Measurements from ENCODE around the gene SLC29A3. TPM values are rescaled to one million over a fixed set of nuclear protein-coding genes. Genes with fewer than 3 reads are reported as not detected.

Gene SLC29A3
- total and polyA plus RNA-seq, 2 donors from 2014 or later, result 5.3 to 5.7 TPM

DNA sequence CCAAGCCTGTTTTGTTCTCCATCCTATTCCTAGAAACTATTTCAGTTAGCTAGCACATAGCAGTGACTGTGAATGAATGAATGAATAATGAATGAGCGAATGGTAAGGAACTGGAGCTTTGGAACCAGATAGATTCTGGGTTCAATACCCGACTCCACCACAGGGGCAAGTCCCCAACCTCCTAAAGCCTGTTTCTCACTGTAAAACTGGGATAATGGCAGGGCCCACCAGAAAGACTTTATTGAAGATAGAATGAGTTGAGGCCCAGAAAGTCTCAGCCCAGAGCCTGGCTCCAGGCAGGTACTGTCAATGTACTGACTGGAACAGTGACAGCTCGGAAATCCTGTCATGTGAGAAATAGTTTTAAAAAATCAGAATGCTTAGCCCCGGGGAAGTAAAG, 76.6 kb downstream of the SLC29A3 start:
- H3K36me3 ChIP-seq (ENCODE audit: control insufficient read depth in 2 of 3, insufficient read depth in 3 of 3, low read length in 3 of 3), result no peaks in the 10 kb centered on the region
- no peak overlapping the region for H3K4me3 ChIP-seq (ENCODE audit: low read length in 3 of 3)
- DNase-seq, result peak in 1 of 5 donors; percentile 14
- H3K27me3 ChIP-seq (ENCODE audit: control insufficient read depth, insufficient read depth, low read length), result peaks cover 19% of the 10 kb centered on the region
- intact Hi-C loops (cut with DNase I), result no loop called here
- FAIRE-seq, result no peak
- peaks cover 0 to 6% (median 0%) of the 10 kb centered on the region in 3 donors for H3K4me1 ChIP-seq (ENCODE audit: control insufficient read depth in 2 of 3, insufficient read depth in 2 of 3, low read depth in 1 of 3, low read length in 3 of 3)
- no peak overlapping the region for H3K9ac ChIP-seq (ENCODE audit: low read length in 3 of 3)
- H3K9me3 ChIP-seq (ENCODE audit: control insufficient read depth in 2 of 3, insufficient read depth in 1 of 3, low read length in 3 of 3), result no peaks in the 10 kb centered on the region
- TF ChIP-seq, protein P1, sequence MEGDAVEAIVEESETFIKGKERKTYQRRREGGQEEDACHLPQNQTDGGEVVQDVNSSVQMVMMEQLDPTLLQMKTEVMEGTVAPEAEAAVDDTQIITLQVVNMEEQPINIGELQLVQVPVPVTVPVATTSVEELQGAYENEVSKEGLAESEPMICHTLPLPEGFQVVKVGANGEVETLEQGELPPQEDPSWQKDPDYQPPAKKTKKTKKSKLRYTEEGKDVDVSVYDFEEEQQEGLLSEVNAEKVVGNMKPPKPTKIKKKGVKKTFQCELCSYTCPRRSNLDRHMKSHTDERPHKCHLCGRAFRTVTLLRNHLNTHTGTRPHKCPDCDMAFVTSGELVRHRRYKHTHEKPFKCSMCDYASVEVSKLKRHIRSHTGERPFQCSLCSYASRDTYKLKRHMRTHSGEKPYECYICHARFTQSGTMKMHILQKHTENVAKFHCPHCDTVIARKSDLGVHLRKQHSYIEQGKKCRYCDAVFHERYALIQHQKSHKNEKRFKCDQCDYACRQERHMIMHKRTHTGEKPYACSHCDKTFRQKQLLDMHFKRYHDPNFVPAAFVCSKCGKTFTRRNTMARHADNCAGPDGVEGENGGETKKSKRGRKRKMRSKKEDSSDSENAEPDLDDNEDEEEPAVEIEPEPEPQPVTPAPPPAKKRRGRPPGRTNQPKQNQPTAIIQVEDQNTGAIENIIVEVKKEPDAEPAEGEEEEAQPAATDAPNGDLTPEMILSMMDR (IDR thresholded peaks at IDR 0.05; ENCODE audit: borderline replicate concordance, extremely low read depth, insufficient read depth), result no peak
- no peak overlapping the region for H3K27ac ChIP-seq (ENCODE audit: low read depth in 2 of 2, low read length in 2 of 2)

DNA sequence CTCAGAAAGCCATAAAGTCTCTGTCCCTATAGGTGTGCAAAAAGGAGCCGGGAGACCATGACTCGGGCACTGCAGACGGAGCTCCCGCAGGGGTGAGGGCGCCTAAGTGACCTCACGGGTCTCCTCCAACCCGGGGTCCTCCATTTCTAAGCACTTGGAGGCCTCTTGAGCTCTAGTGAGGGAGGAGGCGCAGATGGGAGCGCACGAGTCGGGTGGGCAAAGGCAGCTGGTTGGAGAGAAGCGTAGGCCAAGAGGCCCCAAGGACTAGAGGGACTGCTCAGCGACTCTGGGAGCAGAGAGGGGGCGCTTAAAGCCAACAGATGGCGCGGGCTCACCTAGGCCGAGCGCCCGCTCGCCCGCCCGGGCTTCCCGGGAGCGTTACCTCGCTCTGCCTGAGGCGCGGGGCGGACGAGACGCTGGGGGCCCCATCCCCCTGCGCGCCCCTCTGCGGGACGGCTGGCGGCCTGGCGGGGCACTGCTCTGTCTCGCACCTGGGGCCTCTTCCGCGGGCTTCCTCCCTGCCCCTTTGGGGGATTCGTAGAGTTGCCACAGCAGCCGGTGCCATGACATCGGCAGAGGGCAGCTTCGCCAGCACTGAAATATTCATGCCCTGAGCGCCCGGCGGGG, 77.1 kb downstream of the SLC29A3 start:
- H3K27ac ChIP-seq (ENCODE audit: low read depth in 2 of 2, low read length in 2 of 2), result no peak overlapping the region
- no peaks in the 10 kb centered on the region for H3K9me3 ChIP-seq (ENCODE audit: control insufficient read depth in 2 of 3, insufficient read depth in 1 of 3, low read length in 3 of 3)
- no peaks in the 10 kb centered on the region for H3K36me3 ChIP-seq (ENCODE audit: control insufficient read depth in 2 of 3, insufficient read depth in 3 of 3, low read length in 3 of 3)
- H3K4me1 ChIP-seq (ENCODE audit: control insufficient read depth in 2 of 3, insufficient read depth in 2 of 3, low read depth in 1 of 3, low read length in 3 of 3), result peaks cover 0 to 6% (median 0%) of the 10 kb centered on the region in 3 donors
- intact Hi-C loops (cut with DNase I), result no loop called here
- DNase-seq (peak; percentile 77 to 87 (median 85)), FAIRE-seq (no peak)
- H3K4me3 ChIP-seq (ENCODE audit: low read length in 3 of 3), result peak overlapping the region in 1 of 3 donors; percentile 21
- H3K27me3 ChIP-seq (ENCODE audit: control insufficient read depth, insufficient read depth, low read length), result peaks cover 19% of the 10 kb centered on the region
- H3K9ac ChIP-seq (ENCODE audit: low read length in 3 of 3), result peak overlapping the region in 1 of 3 donors; percentile 12
- TF ChIP-seq, protein P1 (IDR thresholded peaks at IDR 0.05; ENCODE audit: borderline replicate concordance, extremely low read depth, insufficient read depth), result peak; percentile 24

DNA sequence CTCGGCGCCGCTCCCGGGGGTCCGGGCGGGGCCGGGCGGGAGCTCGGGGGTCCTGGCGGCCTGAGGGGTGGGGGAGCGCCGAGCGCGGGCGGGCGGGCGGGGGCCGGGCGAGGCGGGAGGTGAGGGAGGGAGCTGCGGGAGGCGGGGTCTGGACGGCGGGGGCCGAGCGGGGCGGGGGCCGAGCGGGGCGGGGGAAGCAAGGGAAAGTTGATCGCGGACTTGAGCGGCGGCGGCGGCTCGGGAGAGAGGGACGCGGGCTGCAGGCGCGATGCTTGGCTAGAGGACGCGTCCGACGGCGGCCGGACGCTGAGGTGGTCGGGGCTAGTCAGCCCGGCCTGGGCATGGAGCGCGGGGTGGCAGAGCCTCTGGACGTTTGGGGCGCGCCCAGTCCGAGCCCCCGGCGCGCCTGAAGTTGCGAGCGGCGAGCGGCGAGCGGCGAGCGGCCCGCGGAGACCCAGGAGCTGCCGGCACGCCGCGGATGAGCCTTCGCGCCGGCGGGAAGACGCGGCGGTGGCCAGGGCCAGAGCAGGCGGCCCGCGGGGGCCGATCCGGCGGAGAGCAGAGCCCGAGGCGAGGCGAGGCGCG, 77.7 kb downstream of the SLC29A3 start, which contains the start of gene CDH23:
Gene CDH23, plus strand, starts transcription at position 210 of the 585 bp plus-strand sequence. CDS start 42,912 bp downstream, outside the sequence.
- intact Hi-C loops (cut with DNase I), result no loop called here
- no peak within 1 kb of the TSS for H3K27ac ChIP-seq (ENCODE audit: low read depth in 2 of 2, low read length in 2 of 2)

More for the DNA sequence above, 77.7 kb downstream of the SLC29A3 start, which contains the start of gene CDH23:
- DNase-seq (peak; percentile 47 to 80 (median 62)), FAIRE-seq (no peak)
- Histone ChIP-seq H3K36me3 (ENCODE audit: control insufficient read depth in 2 of 3, insufficient read depth in 3 of 3, low read length in 3 of 3) (no peaks in the 10 kb centered on the region), H3K27me3 (ENCODE audit: control insufficient read depth, insufficient read depth, low read length) (peaks cover 19% of the 10 kb centered on the region), H3K4me3 (ENCODE audit: low read length in 3 of 3) (peak within 1 kb of the TSS in 1 of 3 donors; percentile 35), H3K9me3 (ENCODE audit: control insufficient read depth in 2 of 3, insufficient read depth in 1 of 3, low read length in 3 of 3) (no peaks in the 10 kb centered on the region), H3K9ac (ENCODE audit: low read length in 3 of 3) (peak within 1 kb of the TSS in 1 of 3 donors; percentile 12), H3K4me1 (ENCODE audit: control insufficient read depth in 2 of 3, insufficient read depth in 2 of 3, low read depth in 1 of 3, low read length in 3 of 3) (peaks cover 0 to 6% (median 0%) of the 10 kb centered on the region in 3 donors)
- TF ChIP-seq, protein P1 (IDR thresholded peaks at IDR 0.05; ENCODE audit: borderline replicate concordance, extremely low read depth, insufficient read depth), result no peak
